Gastroesophageal sphincter (tissue), 4 donors: Measurements from ENCODE around the gene JAKMIP2. TPM values are rescaled to one million over a fixed set of nuclear protein-coding genes. Genes with fewer than 3 reads are reported as not detected.

ENCODE experiments used
- ATAC-seq: fragments of 150-250 bp; one replicate; pipeline ENCODE4 v1.9.1; 2016; ENCODE audit warnings: mild to moderate bottlenecking, moderate library complexity
- H3K27ac ChIP-seq, 4 donors: fragments of 200-600 bp; sonication (generic) in 3 of 4; 1 replicate in 3 of 4; 2 replicates in 1 of 4; pipeline ENCODE4 v1.5.1; 2016 to 2019
- H3K27me3 ChIP-seq: fragments of 200-600 bp; sonication (generic); one replicate; pipeline ENCODE4 v1.5.1; 2019
- H3K36me3 ChIP-seq, 2 donors: fragments of 200-600 bp; sonication (generic); one replicate each; pipeline ENCODE4 v1.5.1; 2019; ENCODE audit warnings: control low read depth in 1 of 2
- H3K4me1 ChIP-seq, 3 donors: fragments of 200-600 bp; sonication (generic); 1 replicate in 2 of 3; 2 replicates in 1 of 3; pipeline ENCODE4 v1.5.1; 2016 to 2019; ENCODE audit warnings: control low read depth in 2 of 3
- H3K4me3 ChIP-seq, 2 donors: fragments of 200-600 bp; sonication (generic); one replicate each; pipeline ENCODE4 v1.5.1; 2019; ENCODE audit warnings: mild to moderate bottlenecking in 1 of 2, moderate library complexity in 1 of 2
- H3K9me3 ChIP-seq, 3 donors: fragments of 200-600 bp; sonication (generic); one replicate each; pipeline ENCODE4 v1.5.1; 2017 to 2019; ENCODE audit warnings: control low read depth in 2 of 3
- CTCF ChIP-seq, 4 experiments: fragments of 200-600 bp in 2 of 4; fragments of 450-650 bp in 2 of 4; sonication (generic) in 1 of 4; IDR thresholded peaks; one replicate each; pipeline ENCODE4 v1.5.1; 2017 to 2019; ENCODE audit warnings: antibody characterized with exemption in 4 of 4, mild to moderate bottlenecking in 2 of 4, moderate library complexity in 2 of 4
- EP300 ChIP-seq: sonication (generic); formaldehyde crosslinking; IDR thresholded peaks from one replicate; pipeline ENCODE4 v1.6.1; 2017; ENCODE audit warnings: antibody characterized with exemption, mild to moderate bottlenecking
- POLR2A ChIP-seq, 2 donors: fragments of 450-650 bp; IDR thresholded peaks; one replicate each; pipeline ENCODE4 v1.6.1; 2017; ENCODE audit warnings: antibody characterized with exemption in 2 of 2, mild to moderate bottlenecking in 2 of 2, moderate library complexity in 1 of 2
- POLR2AphosphoS5 ChIP-seq: sonication (generic); formaldehyde crosslinking; IDR thresholded peaks from one replicate; pipeline ENCODE4 v1.6.1; 2017; ENCODE audit warnings: antibody characterized with exemption
- WGBS, 2 donors: methylation state at CpG; one replicate each; pipeline ENCODE4 v1.1.5; 2018; ENCODE audit warnings: low coverage in 1 of 2; 5-methylcytosine and 5-hydroxymethylcytosine counted together
- total RNA-seq, 4 donors: library from RNA; depleted of rRNA; stranded (reverse); fragments of >200 nt; gene quantifications; one replicate each; pipeline ENCODE4 v1.1.0, GENCODE V29; 2016

Gene JAKMIP2
- total RNA-seq, 4 donors from 2014 or later: 0.62 to 2.3 (median 0.79) TPM

DNA sequence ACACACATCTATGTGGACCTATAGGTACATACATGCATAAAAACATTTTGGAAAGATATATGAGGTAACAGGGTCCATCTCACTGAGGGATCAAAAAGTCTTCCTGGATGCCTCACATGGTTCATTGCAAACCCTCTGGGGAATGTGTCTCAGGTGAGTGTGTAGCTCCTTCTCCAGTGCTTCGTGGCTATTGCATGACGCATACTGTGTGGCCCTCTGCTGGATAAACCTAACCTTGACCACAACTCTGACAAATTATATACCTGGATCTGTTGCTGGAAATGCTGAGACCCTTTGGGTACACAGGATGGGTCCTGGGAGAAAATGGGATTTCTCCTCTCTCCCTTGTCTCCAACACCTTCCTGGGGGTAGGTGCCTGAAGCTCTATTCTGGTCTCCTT lies 91.9 kb downstream of the JAKMIP2 start:
- 80% methylated on average over 1 of the region's 2 CpGs; no CpG with 5 or more reads in 1 of the 2 donors for WGBS, 2 donors
- no peaks in the 10 kb centered on the region for H3K27me3 ChIP-seq
- peak overlapping the region in 2 of 4 donors; percentile 11 to 36 for H3K27ac ChIP-seq
- peaks cover 2 to 42% (median 3%) of the 10 kb centered on the region in 3 donors for H3K4me1 ChIP-seq
- no peaks in the 10 kb centered on the region for H3K9me3 ChIP-seq
- H3K4me3 ChIP-seq: no peak overlapping the region
- TF ChIP-seq POLR2A (IDR thresholded peaks at IDR 0.05): no peak
- no peak for TF ChIP-seq EP300
- no peak for TF ChIP-seq CTCF (IDR thresholded peaks at IDR 0.05)
- TF ChIP-seq POLR2AphosphoS5: no peak
- ATAC-seq: no peak
- no peaks in the 10 kb centered on the region for H3K36me3 ChIP-seq

DNA sequence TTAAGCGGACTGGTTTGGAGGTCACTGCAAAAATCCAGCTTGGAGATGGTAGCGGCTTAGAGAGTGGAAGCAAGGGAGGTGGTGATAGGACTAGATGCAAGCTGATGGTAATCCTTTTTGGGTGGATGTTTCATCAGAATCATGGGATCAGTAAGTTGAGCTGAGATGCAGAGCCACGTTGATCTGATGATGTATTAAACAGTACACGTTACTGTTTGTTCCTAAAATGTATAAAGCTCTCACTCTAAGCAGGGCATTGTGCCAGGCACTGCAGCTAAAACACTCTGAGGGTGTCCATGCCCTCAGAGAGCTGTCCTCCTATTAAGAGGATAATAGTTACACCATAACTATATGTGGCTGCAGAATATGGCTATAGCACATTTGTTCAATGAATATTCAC lies 93.1 kb downstream of the JAKMIP2 start:
- H3K27me3 ChIP-seq: no peaks in the 10 kb centered on the region
- H3K27ac ChIP-seq: peak overlapping the region in 3 of 4 donors; percentile 61 to 70 (median 62)
- no peak for TF ChIP-seq EP300
- H3K9me3 ChIP-seq: no peaks in the 10 kb centered on the region
- peaks cover 2 to 42% (median 3%) of the 10 kb centered on the region in 3 donors for H3K4me1 ChIP-seq
- 42 to 52% methylated on average over 4 of the region's 4 CpGs for WGBS, 2 donors
- no peaks in the 10 kb centered on the region for H3K36me3 ChIP-seq
- H3K4me3 ChIP-seq: no peak overlapping the region
- peak; percentile 37 for ATAC-seq

GRCh38 chr5:147688656-147689356 lies 93.7 kb downstream of the JAKMIP2 start:
- Histone ChIP-seq H3K4me3 (no peak overlapping the region), H3K27me3 (no peaks in the 10 kb centered on the region), H3K4me1 (peaks cover 2 to 42% (median 3%) of the 10 kb centered on the region in 3 donors), H3K27ac (peak overlapping the region in 3 of 4 donors; percentile 61 to 70 (median 62)), H3K36me3 (no peaks in the 10 kb centered on the region), H3K9me3 (no peaks in the 10 kb centered on the region)
- TF ChIP-seq POLR2AphosphoS5 (peak; percentile 73), POLR2A (IDR thresholded peaks at IDR 0.05) (no peak)
- peak; percentile 90 for ATAC-seq
- 32 to 39% methylated on average over 7 to 8 of the region's 8 CpGs for WGBS, 2 donors

DNA sequence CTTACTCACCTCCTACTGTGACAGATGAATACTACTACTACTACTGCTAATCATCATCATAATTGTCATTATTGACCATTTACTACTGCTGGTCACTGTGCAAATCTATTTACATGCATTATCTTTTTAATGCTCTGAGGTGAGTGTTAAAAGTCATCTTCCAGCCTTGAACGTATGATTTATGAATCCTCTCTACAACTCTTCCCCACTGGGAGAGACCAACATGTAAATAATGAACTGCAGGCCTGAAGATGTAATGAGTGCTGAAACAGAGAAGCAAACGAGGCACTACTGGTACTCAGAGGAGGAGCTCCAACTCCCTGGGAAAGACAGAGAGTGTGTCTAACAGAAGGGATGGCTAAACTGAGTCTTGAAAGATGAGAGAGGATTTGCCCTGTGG lies 95.4 kb downstream of the JAKMIP2 start:
- no peak for TF ChIP-seq POLR2A (IDR thresholded peaks at IDR 0.05)
- TF ChIP-seq POLR2AphosphoS5: no peak
- no peak for TF ChIP-seq EP300
- TF ChIP-seq CTCF (IDR thresholded peaks at IDR 0.05): no peak
- Histone ChIP-seq H3K36me3 (no peaks in the 10 kb centered on the region), H3K27ac (no peak overlapping the region), H3K4me3 (no peak overlapping the region), H3K27me3 (no peaks in the 10 kb centered on the region), H3K4me1 (peaks cover 2 to 39% (median 3%) of the 10 kb centered on the region in 3 donors), H3K9me3 (no peaks in the 10 kb centered on the region)
- 50 to 58% methylated on average over 1 to 2 of the region's 2 CpGs for WGBS, 2 donors
- no peak for ATAC-seq

DNA sequence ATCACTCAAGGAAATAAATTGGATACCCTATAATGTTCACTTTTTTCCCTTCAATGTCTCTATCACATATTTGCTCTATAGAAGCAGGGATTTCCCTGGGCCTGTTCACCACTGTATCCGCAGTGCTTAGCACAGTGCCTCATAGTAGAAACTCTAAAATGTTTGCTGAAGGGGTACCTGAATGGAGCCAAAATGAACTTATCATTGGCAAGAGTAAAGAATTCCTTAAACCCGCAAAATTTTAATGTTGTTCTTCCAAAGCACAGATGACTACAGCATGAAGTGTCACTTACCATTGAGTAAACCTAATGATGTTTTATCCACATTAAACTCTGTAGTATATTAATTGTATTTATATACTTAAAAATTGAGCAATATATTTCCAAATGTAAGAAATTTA lies 96.1 kb downstream of the JAKMIP2 start:
- H3K4me1 ChIP-seq: peaks cover 2 to 32% (median 3%) of the 10 kb centered on the region in 3 donors
- H3K36me3 ChIP-seq: no peaks in the 10 kb centered on the region
- no peak overlapping the region for H3K4me3 ChIP-seq
- WGBS, 2 donors: 96 to 100% methylated on average over 1 to 2 of the region's 2 CpGs
- no peaks in the 10 kb centered on the region for H3K9me3 ChIP-seq
- no peak for TF ChIP-seq EP300
- no peak for TF ChIP-seq CTCF (IDR thresholded peaks at IDR 0.05)
- TF ChIP-seq POLR2A (IDR thresholded peaks at IDR 0.05): no peak
- no peak for TF ChIP-seq POLR2AphosphoS5
- H3K27ac ChIP-seq: no peak overlapping the region
- H3K27me3 ChIP-seq: no peaks in the 10 kb centered on the region
- no peak for ATAC-seq

DNA sequence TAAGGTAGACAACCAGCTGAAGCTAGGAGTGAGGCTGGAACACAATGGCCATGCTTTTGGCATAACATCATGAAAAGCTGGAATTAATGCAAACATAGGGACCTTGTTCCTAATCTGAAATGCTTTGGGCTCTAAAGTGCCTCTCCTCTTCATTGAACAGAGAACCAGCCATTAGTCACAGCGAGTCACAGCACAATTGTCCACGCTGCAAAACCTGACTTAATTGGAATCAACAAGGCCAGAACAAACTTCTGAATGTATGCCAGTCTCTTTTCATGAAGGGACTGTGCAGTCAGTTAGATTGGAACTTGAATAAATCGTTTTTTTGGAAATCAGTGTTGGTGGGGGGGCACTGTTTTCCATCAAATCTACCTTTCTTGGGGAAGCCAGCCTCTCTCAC lies 96.5 kb downstream of the JAKMIP2 start:
- H3K27me3 ChIP-seq: no peaks in the 10 kb centered on the region
- H3K27ac ChIP-seq: no peak overlapping the region
- no peak overlapping the region for H3K4me3 ChIP-seq
- no peaks in the 10 kb centered on the region for H3K9me3 ChIP-seq
- no peak for TF ChIP-seq EP300
- no peak for TF ChIP-seq CTCF (IDR thresholded peaks at IDR 0.05)
- no peak for ATAC-seq
- WGBS, 2 donors: 59 to 74% methylated on average over 3 of the region's 3 CpGs
- H3K36me3 ChIP-seq: no peaks in the 10 kb centered on the region
- H3K4me1 ChIP-seq: peaks cover 2 to 27% (median 3%) of the 10 kb centered on the region in 3 donors
